Measurements from ENCODE around the gene MEX3D. TPM values are rescaled to one million over a fixed set of nuclear protein-coding genes. Genes with fewer than 3 reads are reported as not detected.

MEX3D gene
- total and polyA plus RNA-seq, 3 donors from 2014 or later, result 45.6 to 211 (median 127) TPM

DNA sequence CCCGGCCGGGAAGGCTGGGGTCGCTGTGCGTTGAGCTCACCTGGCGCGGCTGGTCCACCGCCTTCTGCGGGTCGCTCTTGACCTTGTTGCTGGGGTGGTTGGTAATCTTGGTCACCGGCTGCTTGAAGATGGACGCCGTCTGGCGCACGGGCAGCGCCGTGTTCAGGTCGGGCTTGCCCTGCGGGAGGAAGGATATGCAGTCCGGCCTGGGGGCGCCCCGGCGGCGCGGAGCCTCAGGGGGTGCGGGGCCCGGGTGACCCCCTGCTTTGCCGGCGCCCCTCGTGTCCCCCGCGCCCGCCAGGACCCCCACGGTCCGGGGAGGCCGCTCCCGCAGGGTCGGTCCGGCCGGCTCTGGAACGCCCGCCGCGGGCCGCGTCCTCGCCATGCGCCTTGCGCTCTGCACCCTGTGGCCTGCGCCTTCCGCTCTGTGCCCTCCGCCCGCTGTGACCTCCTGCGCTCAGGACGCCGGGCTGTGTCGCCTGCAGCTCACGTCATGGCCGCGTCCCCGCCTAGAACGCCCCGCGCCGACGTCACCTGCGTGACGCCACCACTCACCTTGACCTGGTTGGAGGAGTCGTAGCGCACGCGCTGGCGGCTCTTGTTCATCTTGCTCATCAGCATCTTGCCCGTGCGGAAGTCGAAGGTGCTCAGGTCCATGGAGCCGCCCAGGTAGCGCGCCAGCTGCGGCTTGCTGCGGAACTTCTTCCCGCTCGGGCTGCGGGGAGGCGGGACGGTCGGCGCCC is 16.5 kb upstream of the MEX3D start:
- H3K9me3 ChIP-seq, result no peaks in the 10 kb centered on the region
- no peak for TF ChIP-seq POLR2A (IDR thresholded peaks at IDR 0.05)
- TF ChIP-seq, protein P1, sequence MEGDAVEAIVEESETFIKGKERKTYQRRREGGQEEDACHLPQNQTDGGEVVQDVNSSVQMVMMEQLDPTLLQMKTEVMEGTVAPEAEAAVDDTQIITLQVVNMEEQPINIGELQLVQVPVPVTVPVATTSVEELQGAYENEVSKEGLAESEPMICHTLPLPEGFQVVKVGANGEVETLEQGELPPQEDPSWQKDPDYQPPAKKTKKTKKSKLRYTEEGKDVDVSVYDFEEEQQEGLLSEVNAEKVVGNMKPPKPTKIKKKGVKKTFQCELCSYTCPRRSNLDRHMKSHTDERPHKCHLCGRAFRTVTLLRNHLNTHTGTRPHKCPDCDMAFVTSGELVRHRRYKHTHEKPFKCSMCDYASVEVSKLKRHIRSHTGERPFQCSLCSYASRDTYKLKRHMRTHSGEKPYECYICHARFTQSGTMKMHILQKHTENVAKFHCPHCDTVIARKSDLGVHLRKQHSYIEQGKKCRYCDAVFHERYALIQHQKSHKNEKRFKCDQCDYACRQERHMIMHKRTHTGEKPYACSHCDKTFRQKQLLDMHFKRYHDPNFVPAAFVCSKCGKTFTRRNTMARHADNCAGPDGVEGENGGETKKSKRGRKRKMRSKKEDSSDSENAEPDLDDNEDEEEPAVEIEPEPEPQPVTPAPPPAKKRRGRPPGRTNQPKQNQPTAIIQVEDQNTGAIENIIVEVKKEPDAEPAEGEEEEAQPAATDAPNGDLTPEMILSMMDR (IDR thresholded peaks at IDR 0.05), result no peak
- WGBS, 2 donors, result 50 to 79% methylated on average over 4 to 83 of the region's 87 CpGs
- H3K27ac ChIP-seq, result peak overlapping the region in 1 of 2 donors; percentile 25
- no peaks in the 10 kb centered on the region for H3K4me1 ChIP-seq
- intact Hi-C loops (cut with DNase I; ENCODE audit: low total_unique reads), result no loop called here
- H3K27me3 ChIP-seq, result no peaks in the 10 kb centered on the region
- peak; percentile 65 for DNase-seq
- no peaks in the 10 kb centered on the region for H3K36me3 ChIP-seq (ENCODE audit: low read depth, missing control alignments)
- H3K4me3 ChIP-seq, result peak overlapping the region; percentile 29 to 39

DNA sequence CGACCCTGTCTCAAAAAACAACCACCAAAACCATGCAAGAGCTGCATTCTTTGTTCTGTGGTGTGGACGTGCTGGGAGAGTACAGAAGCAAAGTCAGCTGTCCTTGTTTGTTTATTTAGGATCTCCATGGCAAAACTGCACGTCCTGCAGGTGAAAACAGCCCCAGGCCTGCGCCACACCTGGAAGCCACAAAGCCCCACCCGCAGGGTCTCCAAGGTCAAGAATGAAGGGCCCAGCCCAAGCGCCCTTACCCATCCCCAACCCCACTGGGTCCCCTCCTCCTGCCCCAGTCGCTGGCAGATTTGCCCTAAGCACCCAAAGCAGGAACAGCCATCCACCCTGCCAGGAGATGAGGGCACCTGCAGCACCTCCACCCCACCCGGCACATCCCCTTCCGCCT is 14.1 kb upstream of the MEX3D start:
- H3K36me3 ChIP-seq (ENCODE audit: low read depth, missing control alignments), result no peaks in the 10 kb centered on the region

DNA sequence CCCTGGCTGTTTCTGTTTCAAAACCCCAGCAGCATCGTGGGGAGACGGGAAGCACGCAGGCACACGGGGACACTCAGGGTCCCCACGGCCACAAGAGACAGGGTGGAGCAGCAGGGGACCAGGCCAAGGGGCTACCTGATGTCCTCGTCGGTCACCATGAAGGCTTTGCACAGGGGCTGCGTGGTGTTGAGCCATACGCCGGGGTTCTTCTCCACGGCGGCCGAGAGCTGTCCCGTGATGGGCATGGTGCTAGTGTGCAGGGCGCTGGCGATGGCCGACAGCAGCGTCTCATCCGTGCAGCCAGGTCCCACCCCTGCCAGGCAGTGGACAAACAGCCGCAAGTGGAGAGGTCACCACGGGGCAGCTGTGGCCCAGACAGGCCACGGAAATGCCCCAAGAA is 12.8 kb upstream of the MEX3D start:
- H3K27ac ChIP-seq, result no peak overlapping the region
- no peaks in the 10 kb centered on the region for H3K4me1 ChIP-seq
- 88 to 97% methylated on average over 15 to 21 of the region's 22 CpGs for WGBS, 2 donors
- DNase-seq, result no peak
- H3K36me3 ChIP-seq (ENCODE audit: low read depth, missing control alignments), result no peaks in the 10 kb centered on the region
- intact Hi-C loops (cut with DNase I; ENCODE audit: low total_unique reads), result no loop called here
- H3K27me3 ChIP-seq, result no peaks in the 10 kb centered on the region
- H3K4me3 ChIP-seq, result no peak overlapping the region
- no peaks in the 10 kb centered on the region for H3K9me3 ChIP-seq
- TF ChIP-seq POLR2A (IDR thresholded peaks at IDR 0.05), result no peak
- TF ChIP-seq, protein P1 (IDR thresholded peaks at IDR 0.05), result no peak

More for the DNA sequence above, 14.1 kb upstream of the MEX3D start:
- no peak for TF ChIP-seq POLR2A (IDR thresholded peaks at IDR 0.05)
- TF ChIP-seq, protein P1 (IDR thresholded peaks at IDR 0.05), result no peak
- Histone ChIP-seq H3K4me1 (no peaks in the 10 kb centered on the region), H3K27me3 (no peaks in the 10 kb centered on the region), H3K27ac (no peak overlapping the region), H3K9me3 (no peaks in the 10 kb centered on the region), H3K4me3 (no peak overlapping the region)
- intact Hi-C loops (cut with DNase I; ENCODE audit: low total_unique reads), result no loop called here
- no peak for DNase-seq
- WGBS, 2 donors, result 85 to 92% methylated on average over 5 to 8 of the region's 9 CpGs

DNA sequence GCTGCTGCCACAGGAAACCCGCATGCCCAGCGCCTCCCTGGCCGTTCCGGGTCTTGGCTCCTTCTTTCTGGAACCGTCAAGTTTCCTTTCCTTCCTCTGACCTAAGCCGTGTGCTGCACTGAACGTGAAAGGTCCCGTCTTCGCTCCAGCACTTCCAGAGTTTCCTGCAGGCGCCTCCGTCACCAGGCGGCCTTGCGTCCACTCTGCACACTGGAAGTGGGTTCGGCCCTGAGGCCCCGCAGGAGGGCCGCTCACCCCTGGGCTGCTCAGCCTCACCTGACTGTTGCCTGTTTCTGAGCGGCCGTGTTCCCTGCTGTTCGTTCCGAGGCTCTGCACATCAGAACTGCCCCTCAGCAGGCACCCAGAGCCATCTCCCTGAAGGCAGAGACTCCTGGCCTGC is 12.3 kb upstream of the MEX3D start:
- Histone ChIP-seq H3K9me3 (no peaks in the 10 kb centered on the region), H3K27me3 (no peaks in the 10 kb centered on the region), H3K36me3 (ENCODE audit: low read depth, missing control alignments) (no peaks in the 10 kb centered on the region), H3K4me3 (no peak overlapping the region), H3K4me1 (no peaks in the 10 kb centered on the region), H3K27ac (no peak overlapping the region)
- intact Hi-C loops (cut with DNase I; ENCODE audit: low total_unique reads), result no loop called here
- TF ChIP-seq, protein P1 (IDR thresholded peaks at IDR 0.05), result no peak
- TF ChIP-seq POLR2A (IDR thresholded peaks at IDR 0.05), result no peak
- 91 to 97% methylated on average over 5 to 20 of the region's 20 CpGs for WGBS, 2 donors
- no peak for DNase-seq

DNA sequence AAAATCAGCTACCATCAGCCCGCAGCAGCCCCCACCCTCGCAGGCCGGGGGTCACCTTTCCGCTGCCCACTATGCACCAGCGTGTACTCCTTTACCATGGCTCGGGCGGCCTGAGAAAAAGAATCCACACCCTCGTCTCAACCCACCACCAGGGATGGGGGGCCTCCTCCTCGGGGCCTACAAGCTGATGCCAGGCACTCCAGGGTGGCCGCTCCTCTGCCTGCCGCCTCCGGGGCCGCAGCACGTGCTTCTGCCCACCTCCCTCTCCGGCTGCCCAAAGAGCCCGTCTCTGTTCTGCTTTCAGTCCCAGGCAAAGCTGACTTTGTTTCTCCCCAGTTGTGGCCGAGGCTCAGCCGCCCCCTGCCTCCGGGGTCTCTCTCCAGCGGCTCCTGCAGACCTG is 11.1 kb upstream of the MEX3D start:
- H3K27me3 ChIP-seq, result no peaks in the 10 kb centered on the region
- 89 to 96% methylated on average over 20 of the region's 20 CpGs for WGBS, 2 donors
- H3K9me3 ChIP-seq, result no peaks in the 10 kb centered on the region
- H3K4me1 ChIP-seq, result no peaks in the 10 kb centered on the region
- H3K27ac ChIP-seq, result no peak overlapping the region
- intact Hi-C loops (cut with DNase I; ENCODE audit: low total_unique reads), result no loop called here
- TF ChIP-seq, protein P1 (IDR thresholded peaks at IDR 0.05), result no peak
- no peaks in the 10 kb centered on the region for H3K36me3 ChIP-seq (ENCODE audit: low read depth, missing control alignments)
- H3K4me3 ChIP-seq, result no peak overlapping the region
- no peak for DNase-seq
